ENCODE results near the gene VPS26C. TPM values are rescaled to one million over a fixed set of nuclear protein-coding genes. Genes with fewer than 3 reads are reported as not detected.
"Not testable (repeated sequence)": the region's sequence is repeated elsewhere in the genome, so short reads cannot be mapped to it uniquely, and the experiment has no call there.

VPS26C gene
- total RNA-seq: 78.6 and 82.8 TPM in 2 replicates

DNA sequence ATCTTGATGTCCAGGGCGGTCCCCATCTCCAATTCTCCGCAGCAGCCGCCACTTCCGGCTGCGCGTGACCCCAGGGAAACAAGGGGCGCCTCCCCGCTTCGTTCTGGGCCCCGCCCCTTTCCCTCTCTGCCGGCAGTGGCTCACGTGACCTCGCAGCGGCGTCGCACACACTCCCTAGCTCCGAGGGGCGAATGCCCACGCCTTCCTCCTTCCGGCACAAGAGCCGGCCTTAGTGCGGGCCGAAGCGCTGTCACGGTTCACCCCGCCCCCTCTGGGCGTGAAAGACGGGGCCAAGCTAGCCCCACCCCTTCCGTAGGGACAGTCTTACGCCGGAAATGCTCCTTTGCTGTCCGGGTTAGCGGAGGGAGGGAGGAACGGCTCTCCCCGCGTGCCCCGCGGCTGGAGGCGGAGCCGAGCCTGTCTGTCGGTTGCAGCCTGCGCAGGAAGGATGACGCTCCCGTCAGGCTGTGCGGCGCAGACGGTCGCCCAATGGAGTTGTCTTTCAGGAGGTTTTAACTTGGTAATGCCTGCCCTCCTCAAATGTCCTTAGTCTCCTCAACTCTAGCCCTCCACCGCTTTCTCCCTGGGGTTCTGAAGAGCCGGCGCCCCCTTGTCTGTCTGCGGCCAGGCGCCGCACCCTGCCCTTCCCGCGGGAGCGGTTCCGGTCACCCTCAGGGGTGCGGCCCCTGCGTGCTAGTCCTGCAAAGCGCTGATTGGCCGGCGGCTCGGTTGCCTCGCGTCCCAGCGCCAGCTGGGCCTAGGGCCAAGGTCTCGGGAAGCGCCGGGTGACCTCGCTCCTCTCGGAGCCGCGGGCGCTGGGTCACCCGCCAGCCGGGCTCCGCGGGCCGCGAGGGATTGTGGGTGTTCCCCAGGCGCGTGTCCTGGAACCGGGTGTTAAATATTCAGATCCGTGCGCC lies at the start of gene VPS26C:
VPS26C (minus strand) TSS at position 66 of the 917 bp plus-strand sequence; CDS start at position 26, 40 bp downstream.
- intact Hi-C loops (cut with micrococcal nuclease): loop anchor here (1.0 to 10.0 kb wide), 13 partner anchors 9 to 1917 kb away; partner anchors contain the start of genes DOP1B, DYRK1A, HLCS and MORC3

DNA sequence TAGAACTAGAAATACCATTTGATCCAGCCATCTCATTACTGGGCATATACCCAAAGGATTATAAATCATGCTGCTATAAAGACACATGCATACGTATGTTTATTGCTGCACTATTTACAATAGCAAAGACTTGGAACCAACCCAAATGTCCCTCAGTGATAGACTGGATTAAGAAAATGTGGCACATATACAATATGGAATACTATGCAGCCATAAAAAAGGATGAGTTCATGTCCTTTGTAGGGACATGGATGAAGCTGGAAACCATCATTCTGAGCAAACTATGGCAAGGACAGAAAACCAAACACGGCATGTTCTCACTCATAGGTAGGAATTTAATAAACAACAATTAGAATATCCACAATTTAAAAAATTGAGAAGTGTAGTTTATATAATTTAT lies 48.9 kb upstream of the VPS26C start:
- intact Hi-C loops (cut with micrococcal nuclease): not testable (repeated sequence)

DNA sequence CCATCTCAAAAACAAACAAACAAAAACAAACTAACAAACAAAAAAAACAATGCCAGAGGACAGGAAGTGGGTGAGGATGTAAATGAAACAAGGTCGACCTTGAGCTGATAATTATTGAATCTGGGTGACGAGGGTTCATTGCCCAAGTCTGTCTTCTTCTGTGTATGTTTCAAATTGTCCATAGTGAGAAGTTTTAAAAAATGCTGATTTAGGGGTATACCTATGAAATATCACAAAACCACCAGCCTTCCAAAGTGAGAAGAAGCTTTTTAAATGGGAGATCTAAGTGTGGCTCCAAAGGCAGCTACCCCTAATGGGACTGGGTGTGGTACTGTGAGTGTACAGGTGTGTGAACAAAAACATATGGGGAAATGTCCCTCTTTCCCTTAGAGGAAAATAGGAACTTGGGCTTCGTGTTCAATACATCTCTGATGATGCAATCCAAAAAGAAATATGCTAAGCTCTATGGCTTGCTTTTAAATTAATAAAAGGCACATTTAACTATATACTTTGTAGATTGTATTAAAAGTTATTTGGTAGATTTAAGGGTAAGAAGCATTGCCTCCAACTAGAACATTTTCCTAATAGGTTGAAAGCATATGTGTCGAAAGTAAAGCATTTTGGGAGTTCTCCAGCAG lies 33.1 kb upstream of the VPS26C start:
- intact Hi-C loops (cut with micrococcal nuclease): no loop called here

DNA sequence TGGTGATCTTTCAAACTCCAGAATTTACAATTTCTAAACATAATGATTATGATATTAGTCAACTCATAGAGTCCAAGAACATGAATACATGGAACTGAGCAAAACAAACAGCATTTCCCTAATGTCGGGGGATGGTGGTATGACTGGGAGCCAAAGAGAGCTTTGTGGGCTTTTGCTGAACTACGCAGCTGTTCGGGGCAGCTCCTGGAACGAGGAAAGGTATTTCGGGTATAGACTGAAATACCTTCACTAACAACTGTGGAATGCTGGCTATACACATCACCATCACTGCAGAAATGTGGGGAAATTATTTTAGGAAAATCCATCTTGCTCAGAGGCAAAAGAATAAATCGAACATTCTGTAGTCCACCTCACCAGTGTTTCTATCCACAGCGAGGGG lies 30.2 kb upstream of the VPS26C start:
- intact Hi-C loops (cut with micrococcal nuclease): no loop called here

DNA sequence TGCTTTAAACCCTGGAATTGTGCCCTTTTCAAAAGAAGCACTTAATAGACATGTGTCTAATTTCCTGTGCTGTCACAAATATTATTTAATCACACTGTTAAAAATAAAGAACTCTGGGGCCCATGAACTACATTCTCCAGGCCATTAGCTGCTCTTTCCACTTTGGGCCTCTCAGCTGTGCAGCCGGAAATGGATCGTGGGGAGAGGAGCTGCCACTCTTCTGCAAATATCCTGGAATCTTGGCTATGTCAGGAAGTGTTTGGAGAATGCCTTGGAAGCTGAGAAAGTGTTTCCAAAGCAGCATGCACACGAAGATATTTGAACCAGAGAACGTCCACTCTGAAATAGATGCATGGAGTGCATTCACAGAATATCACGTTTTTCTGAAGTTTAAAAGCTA lies 27.5 kb upstream of the VPS26C start:
- intact Hi-C loops (cut with micrococcal nuclease): no loop called here

DNA sequence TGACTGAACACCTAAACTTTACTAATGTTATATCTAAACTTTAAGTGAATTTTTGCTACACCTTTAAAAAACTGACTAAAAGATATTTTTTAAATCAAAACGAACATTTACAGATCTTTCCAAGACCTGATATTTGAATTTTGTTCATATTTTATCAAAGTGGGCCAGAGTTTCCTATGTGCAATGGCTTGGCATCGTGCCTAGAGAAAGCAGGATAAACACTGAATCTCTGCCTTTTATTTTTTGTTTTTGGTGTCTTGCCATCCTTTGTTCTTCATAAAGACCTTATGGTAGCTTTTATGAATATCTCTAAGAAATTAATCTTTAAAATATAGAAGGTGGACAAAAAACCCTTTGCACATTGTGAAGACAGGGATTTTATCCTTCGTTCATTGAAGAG lies 25.8 kb upstream of the VPS26C start:
- intact Hi-C loops (cut with micrococcal nuclease): no loop called here

DNA sequence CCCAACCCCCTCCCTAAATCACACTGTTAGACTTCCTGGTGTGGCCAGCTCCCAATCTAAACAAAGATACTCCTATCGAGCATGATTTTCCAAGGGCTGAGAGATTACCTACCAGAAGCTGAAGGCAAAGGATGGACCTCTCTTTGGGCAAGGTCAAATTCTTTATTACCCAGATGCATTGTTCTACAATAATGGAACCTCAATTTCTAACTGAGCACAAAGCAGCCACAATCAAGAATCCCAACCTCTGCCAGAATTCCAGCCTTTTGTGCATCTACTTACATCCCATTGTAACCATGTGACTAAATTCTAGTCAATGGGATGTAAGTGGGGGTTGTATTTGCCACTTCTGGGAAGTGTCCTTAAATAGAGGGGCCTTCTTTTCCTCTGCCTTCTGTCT lies 24.9 kb upstream of the VPS26C start:
- intact Hi-C loops (cut with micrococcal nuclease): no loop called here

DNA sequence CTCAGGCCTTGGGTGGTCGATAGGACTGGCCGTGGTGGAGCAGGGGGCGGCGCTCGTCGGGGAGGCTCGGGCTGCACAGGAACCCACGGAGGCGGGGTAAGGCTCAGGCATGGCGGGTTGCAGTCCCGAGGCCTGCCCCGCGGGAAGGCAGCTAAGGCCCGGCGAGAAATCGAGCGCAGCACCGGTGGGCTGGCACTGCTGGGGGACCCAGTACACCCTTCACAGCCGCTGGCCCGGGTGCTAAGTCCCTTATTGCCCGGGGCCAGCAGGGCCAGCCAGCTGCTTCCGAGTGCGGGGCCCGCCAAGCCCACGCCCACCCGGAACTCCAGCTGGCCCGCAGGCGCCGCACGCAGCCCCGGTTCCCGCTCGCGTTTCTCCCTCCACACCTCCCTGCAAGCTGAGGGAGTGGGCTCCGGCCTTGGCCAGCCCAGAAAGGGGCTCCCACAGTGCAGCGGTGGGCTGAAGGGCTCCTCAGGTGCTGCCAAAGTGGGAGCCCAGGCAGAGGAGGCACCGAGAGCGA lies 16.1 kb upstream of the VPS26C start:
- intact Hi-C loops (cut with micrococcal nuclease): not testable (repeated sequence)

DNA sequence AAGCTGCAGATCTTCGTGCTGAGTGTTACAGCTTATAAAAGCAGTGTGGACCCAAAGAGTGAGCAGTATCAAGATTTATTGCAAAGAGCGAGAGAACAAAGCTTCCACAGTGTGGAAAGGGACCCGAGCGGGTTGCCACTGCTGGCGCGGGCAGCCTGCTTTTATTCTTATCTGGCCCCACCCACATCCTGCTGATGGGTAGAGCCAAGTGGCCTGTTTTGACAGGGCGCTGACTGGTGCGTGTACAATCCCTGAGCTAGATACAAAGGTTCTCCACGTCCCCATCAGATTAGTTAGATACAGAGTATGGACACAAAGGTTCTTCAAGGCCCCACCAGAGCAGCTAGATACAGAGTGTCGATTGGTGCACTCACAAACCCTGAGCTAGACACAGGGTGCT lies 15.5 kb upstream of the VPS26C start:
- intact Hi-C loops (cut with micrococcal nuclease): not testable (repeated sequence)

DNA sequence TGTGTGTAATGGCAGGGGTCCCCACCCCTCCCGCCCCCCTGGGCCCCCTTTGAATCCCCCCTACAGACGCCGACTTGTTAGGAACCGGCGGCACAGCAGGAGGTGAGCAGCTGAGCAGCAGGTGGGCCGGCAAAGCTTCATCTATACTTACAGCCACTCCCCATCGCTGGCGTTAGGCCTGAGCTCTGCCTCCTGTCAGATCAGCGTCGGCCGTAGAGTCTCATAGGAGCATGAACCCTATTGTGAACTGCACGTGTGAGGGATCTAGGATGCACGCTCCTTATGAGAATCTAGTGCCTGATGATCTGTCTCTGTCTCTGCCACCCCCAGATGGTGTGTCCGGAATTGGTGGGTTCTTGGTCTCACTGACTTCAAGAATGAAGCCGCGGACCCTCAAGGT lies 14.9 kb upstream of the VPS26C start:
- intact Hi-C loops (cut with micrococcal nuclease): no loop called here

DNA sequence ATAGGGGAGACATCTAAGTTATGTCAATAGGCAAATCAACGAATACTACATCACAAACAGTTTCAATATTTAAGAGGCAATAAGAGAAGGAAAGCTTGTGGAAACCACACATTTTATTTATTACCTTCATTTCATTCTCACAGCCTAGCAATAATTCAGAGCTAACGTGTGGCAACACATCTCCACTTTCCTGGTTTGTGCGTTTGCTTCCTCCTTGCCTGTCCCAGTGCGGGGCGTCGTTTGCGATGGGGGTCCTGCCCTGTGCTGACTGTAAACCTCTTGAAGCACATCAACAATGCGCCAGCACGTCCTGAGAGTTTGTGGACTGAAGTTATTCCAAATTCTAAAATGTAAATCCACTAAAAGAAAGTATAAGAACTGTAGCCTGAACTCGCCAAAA lies 14.4 kb upstream of the VPS26C start:
- intact Hi-C loops (cut with micrococcal nuclease): no loop called here

DNA sequence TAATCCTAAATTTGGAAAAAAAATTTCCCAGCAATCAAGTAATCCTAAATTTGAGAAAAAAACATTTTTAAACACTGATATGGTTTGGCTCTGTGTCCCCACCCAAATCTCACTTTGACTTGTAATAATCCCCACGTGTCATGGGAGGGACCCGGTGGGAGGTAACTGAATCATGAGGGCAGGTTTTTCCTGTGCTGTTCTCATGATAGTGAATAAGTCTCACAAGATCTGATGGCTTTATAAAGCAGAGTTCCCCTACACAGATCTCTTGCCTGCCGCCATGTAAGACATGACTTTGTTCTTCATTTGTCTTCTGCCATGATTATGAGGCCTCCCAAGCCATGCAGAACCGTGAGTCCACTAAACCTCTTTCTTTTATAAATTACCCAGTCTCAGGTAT lies 12.1 kb upstream of the VPS26C start:
- intact Hi-C loops (cut with micrococcal nuclease): not testable (repeated sequence)

DNA sequence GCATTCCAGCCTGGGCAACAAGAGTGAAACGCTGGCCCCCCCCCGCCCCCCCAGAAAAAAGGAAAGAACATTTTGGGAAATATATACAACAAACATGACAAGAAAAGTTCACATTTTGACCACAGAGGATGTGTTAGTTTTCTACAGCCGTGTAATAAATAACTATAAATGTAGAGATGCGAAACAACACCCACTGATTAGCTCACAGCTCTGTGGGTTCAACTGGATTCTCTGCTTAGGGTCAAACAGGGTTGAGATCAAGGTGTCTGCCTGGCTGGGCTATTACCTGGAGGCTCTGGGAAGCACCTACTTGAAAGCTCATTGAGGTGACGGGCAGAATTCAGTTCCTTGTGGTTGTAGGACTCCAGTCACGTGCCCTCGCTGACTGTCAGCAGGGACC lies 11.1 kb upstream of the VPS26C start:
- intact Hi-C loops (cut with micrococcal nuclease): no loop called here

DNA sequence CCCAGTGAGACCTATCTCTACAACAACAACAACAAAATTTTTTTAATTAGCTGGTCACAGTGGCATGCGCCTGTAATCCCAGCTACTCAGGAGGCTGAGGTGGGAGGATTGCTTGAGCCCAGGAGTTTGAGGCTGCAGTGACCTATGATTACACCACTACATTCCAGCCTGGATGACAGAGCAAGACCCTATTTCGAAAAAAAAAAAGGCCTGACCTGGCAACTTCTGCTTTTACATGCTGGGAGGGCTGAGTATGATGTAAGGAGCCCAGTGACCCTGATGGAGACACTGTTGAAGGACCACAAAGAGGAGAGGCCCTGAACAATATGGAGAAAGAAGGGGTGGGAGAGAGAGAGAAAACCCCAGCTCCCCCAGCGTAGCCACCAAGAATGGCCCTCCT lies 9.2 kb upstream of the VPS26C start:
- intact Hi-C loops (cut with micrococcal nuclease): no loop called here

DNA sequence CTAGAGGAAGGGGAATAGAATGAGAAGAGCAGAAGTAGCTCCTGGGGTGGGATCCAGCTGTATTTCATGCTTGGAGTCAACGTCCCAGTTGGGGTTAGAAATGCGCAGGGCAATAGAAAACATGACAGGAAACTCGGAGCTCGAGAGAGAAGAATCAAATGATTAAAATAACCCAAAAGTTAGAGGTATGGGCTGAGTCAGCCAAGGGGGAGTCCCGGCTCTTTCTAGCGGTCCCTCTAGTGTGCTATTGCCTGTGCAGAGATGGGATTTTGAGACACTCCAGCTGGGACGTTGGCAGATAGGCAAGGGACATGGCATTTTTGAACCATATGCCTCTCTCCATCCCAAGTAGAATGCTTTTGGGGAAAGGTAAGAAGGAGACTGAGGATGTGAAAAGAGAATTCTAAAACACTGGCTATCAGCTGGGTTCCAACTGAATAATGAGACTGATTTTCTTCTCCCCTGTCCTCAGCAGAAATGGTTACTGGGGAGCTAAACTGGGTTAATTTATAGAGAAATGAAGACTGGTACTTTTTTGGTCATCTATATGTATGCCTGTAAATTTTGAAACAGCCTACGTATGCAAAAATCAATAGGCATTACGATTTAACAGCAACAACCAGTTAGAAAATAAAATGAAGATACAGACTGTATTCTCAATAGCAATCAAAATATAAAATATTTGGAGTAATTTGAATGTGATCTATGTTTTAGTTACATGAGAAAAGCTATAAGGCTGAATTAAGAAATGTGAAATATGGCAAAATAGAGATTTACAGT lies 7.0 kb upstream of the VPS26C start:
- intact Hi-C loops (cut with micrococcal nuclease): no loop called here

DNA sequence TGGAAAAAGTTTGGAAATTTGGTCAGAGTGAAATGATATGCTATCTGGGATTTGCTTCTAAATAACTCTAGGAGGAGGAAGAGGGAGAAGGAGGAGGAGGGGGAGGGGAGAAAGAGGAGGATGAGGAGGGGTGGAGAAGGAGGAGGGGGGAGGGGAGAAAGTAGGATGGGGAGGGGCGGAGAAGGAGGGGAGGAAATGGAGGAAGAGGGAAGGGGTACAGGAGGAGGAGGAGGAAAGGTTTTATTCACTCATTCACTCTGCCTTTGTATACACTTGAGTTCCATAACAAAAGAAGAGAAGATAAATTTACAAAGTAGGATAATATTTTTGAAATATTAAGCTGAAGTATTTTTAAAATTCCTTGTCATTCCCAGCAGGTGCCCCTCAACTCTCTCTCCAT lies 6.3 kb upstream of the VPS26C start:
- intact Hi-C loops (cut with micrococcal nuclease): no loop called here

DNA sequence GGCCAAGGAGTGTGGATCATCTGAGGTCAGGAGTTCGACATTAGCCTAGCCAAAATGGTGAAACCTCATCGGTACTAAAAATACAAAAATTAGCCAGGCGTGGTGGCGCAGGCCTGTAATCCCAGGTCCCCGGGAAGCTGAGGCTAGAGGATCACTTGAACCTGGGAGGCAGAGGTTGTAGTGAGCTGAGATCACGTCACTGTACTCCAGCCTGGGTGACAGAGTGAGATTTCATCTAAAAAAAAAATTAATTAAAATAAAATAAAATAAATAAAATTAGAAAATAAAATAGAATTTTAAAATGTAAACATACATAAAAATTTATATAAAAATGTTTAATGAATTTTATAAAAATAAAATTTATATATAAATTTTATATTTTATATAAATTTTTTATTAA lies 5.8 kb upstream of the VPS26C start:
- intact Hi-C loops (cut with micrococcal nuclease): no loop called here

DNA sequence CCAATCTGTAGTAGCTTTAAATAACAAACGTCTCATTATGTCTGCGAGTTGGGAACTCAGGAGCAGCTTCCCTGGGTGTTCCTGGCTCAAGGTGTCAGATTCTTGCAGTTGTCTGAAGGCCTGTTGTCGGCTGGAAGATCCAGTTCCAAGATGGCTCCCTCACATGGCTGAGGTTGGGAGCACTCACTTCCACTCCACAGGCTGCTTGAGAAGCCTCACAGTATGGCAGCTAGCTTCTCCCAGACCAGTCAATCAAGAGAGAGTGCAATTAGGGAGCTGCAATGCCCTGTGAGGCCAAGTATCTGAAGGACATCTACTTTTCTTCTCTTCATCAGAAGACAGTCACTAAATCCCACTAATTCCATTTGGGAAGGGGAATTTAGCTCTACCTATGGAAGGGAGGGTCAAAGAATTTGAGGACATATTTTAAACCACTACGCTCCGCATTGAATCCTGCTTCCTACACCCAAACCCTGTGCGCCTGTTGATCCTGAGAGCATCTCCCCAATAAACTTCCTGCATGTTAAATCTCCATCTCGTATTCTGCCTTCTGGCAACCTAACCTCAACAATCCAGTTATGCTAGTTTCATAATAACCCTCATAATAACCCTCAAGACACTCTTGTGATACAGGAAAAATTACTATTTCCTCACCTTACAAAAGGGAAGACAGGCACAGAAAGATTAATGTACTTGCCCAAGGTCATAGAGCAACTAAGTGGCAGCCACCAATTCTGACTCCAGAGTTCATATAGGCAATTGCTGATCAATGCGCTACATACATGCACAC lies 3.6 kb upstream of the VPS26C start:
- intact Hi-C loops (cut with micrococcal nuclease): no loop called here

DNA sequence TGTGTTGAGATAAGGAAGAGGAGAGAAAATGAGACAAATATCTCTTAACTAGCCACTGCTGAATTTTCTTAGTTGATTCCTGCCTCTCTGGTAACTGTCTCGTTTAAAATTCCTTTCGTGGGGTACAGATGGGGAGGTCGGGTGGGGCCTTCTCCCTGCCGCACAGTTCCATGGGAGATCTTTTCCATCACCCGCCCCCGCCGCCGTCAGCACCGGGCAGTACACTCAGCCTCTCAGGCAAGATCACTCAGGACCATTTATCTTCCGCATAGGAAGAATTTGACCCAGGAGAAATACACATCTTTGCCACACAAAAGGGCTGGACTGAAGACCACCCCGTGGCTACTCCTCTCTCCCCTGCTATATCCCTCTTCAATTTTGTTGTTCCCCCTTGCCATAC lies 2.3 kb upstream of the VPS26C start:
- intact Hi-C loops (cut with micrococcal nuclease): loop anchor here (5.0 to 10.0 kb wide), 3 partner anchors 282 to 1915 kb away; partner anchors contain the start of genes HLCS and PSMG1

DNA sequence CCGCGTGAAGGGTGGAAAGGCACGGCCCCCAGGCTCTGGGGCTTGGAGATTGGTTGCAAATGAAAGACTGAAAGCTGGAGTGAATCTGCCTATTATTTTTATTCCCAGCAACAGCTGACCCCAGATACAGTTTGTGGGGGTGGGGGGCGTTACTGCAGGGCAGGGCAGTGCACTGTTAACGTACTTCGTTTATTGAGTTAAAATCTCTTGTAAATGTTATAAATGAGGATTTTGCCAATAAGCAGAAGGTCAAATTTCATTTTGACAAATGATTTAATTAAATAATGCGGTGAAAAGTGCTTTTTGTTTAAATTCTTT lies 1.0 kb upstream of the VPS26C start:
- intact Hi-C loops (cut with micrococcal nuclease): loop anchor here (5.0 to 10.0 kb wide), 3 partner anchors 281 to 1917 kb away; partner anchors contain the start of genes HLCS and PSMG1

Data from T-helper 1 cell treated with Interleukin-12 subunit alpha and Interleukin-12 subunit beta and Interleukin-4 antibody, amounts not matched to agents 30 ng/mL and 1 ng/mL, for 36 hours (primary cell).